GM12878 (cell line): Measurements from ENCODE around the gene HIVEP1.

Experiments
- CBX5 ChIP-seq: sonication (generic); IDR thresholded peaks from 2 replicates; pipeline ENCODE4 v1.6.1; 2016; ENCODE audit warnings: low read depth, moderate library complexity, mild to moderate bottlenecking, inconsistent platforms
- EP300 ChIP-seq, 2 experiments: fragments of 150-350 bp in 1 of 2; IDR thresholded peaks; 2 replicates each; pipeline ENCODE4 v1.6.1; 2011 to 2012; ENCODE audit warnings: low read depth in 2 of 2, low read length in 2 of 2, borderline replicate concordance in 1 of 2, improper control_type of control experiment in 1 of 2, inconsistent platforms in 1 of 2; ENCODE audit not compliant: control insufficient read depth in 1 of 2

DNA sequence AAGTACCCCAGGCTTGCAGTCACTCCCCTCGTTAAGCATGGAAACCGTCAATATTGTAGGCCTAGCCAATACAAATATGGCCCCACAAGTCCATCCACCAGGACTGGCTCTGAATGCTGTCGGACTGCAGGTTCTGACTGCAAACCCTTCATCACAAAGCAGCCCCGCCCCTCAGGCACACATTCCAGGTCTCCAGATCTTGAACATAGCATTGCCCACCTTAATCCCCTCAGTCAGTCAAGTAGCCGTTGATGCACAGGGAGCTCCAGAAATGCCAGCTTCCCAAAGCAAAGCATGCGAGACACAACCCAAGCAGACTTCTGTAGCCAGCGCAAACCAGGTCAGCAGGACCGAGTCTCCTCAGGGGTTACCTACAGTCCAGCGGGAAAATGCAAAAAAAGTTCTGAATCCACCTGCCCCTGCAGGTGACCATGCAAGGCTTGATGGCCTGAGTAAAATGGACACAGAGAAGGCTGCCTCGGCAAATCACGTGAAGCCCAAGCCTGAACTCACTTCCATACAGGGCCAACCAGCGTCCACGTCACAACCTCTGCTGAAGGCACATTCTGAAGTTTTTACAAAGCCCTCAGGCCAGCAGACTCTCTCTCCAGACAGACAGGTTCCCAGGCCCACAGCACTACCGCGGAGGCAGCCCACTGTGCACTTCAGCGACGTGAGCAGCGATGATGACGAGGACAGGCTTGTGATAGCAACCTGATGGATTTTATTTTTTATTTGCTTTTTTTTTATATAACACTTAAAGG is 151.8 kb downstream of the HIVEP1 start:
- TF ChIP-seq CBX5: no peak
- no peak for TF ChIP-seq EP300 (IDR thresholded peaks at IDR 0.05; ENCODE audit: borderline replicate concordance in 1 of 2, control insufficient read depth in 1 of 2, low read depth in 2 of 2, low read length in 2 of 2)
